GM21528 (cell line): ENCODE data around the gene TMC5.
"Not testable (repeated sequence)": the region's sequence is repeated elsewhere in the genome, so short reads cannot be mapped to it uniquely, and the experiment has no call there.

Source experiments
- ATAC-seq: cut with Tn5 transposase; IDR thresholded peaks from one replicate; pipeline ENCODE4 v1.9.1; 2021; ENCODE audit warnings: mild to moderate bottlenecking, moderate library complexity; ENCODE audit not compliant: unreplicated experiment, low FRiP score

TMC5 gene, protein sequence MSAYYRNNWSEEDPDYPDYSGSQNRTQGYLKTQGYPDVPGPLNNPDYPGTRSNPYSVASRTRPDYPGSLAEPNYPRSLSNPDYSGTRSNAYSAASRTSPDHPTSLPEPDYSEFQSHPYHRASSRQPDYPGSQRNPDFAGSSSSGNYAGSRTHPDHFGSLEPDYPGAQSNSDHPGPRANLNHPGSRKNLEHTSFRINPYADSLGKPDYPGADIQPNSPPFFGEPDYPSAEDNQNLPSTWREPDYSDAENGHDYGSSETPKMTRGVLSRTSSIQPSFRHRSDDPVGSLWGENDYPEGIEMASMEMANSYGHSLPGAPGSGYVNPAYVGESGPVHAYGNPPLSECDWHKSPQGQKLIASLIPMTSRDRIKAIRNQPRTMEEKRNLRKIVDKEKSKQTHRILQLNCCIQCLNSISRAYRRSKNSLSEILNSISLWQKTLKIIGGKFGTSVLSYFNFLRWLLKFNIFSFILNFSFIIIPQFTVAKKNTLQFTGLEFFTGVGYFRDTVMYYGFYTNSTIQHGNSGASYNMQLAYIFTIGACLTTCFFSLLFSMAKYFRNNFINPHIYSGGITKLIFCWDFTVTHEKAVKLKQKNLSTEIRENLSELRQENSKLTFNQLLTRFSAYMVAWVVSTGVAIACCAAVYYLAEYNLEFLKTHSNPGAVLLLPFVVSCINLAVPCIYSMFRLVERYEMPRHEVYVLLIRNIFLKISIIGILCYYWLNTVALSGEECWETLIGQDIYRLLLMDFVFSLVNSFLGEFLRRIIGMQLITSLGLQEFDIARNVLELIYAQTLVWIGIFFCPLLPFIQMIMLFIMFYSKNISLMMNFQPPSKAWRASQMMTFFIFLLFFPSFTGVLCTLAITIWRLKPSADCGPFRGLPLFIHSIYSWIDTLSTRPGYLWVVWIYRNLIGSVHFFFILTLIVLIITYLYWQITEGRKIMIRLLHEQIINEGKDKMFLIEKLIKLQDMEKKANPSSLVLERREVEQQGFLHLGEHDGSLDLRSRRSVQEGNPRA

GRCh38 chr16:19417640-19418039 is at the start of gene TMC5:
Gene TMC5, plus strand, starts transcription at chr16:19417883. Its CDS starts 22,156 bp downstream, at chr16:19440039.
- ATAC-seq, result no peak

GRCh38 chr16:19372541-19372940 is 45.1 kb upstream of the TMC5 start:
- ATAC-seq, result not testable (repeated sequence)

DNA sequence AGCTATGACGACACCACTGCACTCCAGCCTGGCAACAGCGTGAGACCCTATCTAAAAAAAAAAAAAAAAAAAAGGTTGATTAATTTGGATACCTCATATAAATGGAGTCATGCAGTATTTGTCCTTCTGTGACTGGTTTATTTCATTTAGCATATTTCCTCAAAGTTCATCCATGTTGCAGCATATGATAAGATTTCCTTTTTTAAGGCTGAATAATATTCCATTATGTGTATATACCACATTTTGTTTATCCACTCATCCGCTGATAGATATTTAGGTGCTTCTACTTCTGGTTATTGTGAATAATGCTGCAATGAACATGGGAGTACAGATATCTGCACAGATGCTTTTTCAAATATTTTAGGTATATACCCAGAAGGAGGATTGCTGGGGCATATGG is 43.3 kb upstream of the TMC5 start:
- ATAC-seq, result no peak

DNA sequence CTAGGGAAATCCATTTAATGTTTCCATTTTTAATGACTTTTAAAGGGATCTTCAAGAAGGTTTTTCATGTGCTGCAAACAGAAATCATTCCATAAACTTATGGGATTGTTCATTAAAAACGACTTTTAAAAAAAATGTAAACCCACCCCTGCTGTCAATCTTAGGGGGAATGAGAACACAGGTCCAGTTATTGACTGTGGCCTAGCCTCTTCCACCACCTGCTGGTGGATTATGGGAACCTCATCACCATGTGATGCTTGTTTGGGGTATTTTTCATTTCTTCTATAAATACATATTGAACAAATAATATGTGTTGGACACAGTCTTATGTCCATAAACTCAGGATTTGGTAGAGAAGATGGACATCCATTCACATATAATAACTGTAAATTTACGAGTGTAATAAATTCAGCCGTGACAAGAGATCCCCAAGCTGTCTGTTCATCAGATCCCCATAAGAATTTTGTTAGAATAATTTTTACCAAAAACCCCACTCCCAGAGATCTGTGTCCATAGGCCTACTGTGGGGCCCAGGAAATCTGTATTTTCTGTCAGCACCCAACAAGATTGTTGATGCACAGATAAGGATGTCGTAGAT is 42.0 kb upstream of the TMC5 start:
- ATAC-seq, result no peak

GRCh38 chr16:19377864-19378263 is 39.8 kb upstream of the TMC5 start:
- ATAC-seq, result no peak

GRCh38 chr16:19378511-19378910 is 39.2 kb upstream of the TMC5 start:
- no peak for ATAC-seq

GRCh38 chr16:19379838-19380237 is 37.8 kb upstream of the TMC5 start:
- ATAC-seq, result no peak

- ATAC-seq, result no peak
These were observed 37.4 kb upstream of the TMC5 start for GRCh38 chr16:19380328-19380727.

DNA sequence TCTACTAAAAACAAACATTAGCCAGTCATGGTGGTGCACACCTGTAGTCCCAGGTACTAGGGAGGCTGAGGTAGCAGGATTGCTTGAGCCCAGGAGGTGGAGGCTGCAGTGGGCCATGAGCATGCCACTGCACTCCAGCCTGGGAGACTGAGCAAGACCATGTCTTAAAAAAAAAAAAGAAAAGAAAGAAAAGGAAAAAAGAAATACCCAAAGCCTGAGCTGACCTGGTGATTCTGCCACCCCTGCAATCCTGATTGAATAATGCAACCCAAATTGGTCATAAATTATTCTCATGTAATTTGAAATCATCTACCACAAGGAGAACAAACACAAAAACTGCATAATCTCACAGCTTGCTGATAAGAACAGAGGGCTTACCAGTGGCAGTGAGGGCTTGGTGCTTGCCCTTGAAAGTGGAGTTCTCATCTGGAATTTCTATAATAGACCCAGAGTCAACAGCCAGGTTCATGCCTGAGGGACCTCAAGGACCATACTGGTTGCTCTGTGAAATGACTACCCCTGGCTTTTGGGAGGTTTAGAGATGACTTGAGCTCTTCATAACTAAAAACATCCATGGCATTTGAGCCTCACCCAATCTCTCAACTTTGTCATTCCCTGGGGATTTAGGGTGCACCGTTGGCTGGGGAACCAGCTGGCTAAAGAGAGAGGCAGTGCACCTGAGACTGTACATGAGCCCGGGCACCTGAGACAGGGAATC is 35.4 kb upstream of the TMC5 start:
- ATAC-seq, result no peak

DNA sequence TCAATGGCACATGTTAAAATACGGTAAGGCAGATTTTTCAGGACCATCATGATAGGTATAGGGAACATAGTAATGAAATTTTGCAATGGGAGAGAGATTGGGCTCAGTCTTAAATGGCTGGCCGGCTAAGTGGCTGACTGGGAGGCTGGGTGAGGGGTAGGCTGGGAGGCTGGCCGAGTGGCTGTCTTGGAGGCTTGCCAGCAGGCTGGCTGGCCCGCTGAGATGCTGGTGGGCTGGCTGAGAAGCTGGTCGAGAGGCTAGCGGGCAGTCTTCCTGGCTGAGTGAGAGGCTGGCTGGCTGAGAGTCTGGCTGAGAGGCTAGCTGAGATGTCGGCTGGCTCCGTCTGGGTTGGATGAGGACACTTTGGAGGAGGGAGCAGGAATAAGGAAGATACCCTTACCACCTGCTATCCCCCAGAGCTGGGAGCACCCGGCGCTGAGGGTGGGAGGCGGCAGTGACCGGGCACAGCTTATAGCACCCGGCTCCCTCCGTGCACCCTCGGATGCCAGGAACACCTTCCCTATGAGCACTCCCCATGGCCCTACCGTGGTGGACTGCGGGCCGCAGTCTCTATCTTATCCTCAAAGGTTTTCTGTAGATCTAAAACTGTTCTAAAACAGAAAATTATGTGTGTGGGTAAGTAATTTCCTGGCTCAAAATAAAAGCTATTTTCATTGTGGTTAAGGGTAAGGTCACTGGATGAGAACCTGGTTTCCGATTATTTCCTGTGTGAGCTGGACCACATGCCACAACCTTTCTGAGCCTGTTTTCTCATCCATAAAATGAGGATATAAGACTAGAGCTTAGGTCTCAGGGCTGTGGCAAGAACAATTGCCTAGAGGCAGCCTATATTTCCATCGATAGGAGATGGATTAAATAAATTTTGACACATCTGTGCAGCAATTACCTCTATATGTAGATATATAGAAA is 34.5 kb upstream of the TMC5 start:
- no peak for ATAC-seq

GRCh38 chr16:19384656-19385055 is 33.0 kb upstream of the TMC5 start:
- ATAC-seq, result no peak

DNA sequence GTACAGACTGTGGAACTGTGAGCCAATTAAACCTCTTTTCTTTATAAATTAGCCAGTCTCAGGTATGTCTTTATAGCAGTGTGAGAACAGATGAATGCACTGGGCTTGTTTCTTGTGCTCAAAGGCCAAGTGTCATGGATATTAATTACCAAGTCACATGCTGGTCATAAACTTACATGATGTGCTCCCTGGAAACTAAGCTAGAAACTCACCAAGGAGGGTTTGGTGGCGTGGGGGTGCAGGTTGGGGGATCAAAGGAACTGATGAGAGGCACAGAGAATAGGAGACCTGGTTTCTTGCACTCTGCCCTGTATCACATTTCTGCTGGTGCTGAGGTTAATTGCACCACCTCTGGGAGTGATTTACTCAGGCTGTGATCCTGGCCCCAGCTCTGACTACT is 31.2 kb upstream of the TMC5 start:
- ATAC-seq, result no peak

DNA sequence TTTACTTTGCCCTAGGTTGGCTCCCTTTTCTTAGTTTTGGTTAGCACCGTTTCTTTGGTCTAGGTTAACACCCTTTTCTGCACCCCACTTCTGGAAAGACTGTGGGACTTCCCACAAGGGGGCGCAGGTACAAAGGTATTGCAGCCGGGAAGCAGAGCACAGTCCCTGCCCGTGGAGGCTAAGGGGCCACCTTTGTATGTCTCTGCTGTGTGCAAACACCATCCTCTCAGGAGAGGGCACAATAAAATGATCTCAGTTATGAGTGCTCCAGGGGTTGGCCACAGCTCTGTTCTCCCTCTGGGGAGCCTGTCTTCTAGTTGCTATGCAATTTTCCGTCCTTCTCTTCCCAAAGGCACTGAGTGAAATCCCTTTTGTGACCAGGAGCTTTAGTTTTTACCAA is 28.4 kb upstream of the TMC5 start:
- no peak for ATAC-seq

DNA sequence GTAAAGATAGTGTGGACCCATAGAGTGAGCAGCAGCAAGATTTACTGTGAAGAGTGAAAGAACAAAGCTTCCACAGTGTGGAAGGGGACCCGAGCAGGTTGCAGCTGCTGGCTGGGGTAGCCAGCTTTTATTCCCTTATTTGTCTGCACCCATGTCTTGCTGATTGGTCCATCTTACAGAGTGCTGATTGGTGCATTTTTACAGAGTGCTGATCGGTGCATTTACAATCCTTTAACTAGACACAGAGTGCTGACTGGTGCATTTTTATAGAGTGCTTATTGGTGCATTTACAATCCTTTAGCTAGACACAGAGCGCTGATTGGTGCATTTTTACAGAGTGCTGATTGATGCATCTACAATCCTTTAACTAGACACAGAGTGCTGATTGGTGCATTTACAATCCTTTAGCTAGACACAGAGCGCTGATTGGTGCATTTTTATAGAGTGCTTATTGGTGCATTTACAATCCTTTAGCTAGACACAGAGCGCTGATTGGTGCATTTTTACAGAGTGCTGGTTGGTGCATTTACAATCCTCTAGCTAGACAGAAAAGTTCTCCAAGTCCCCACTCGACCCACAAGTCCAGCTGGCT is 26.4 kb upstream of the TMC5 start:
- ATAC-seq, result not testable (repeated sequence)

DNA sequence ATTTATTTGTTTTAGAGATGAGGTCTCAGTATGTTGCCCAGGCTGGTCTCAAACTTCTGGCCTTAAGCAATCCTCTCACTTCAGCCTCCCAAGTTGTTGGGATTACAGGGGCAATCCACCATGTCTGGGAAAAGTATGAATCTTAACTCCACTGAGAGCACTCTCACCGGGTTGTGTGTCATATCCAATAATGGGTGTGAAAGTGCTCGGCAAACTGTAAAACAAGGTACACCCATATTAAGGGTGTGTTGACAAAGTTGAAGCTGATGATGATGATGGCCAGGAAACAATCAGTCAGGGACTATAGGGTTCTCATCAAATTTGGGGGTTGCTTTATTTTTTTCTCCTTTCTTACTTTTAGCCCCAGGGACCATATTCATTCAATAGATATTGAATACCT is 25.3 kb upstream of the TMC5 start:
- no peak for ATAC-seq

DNA sequence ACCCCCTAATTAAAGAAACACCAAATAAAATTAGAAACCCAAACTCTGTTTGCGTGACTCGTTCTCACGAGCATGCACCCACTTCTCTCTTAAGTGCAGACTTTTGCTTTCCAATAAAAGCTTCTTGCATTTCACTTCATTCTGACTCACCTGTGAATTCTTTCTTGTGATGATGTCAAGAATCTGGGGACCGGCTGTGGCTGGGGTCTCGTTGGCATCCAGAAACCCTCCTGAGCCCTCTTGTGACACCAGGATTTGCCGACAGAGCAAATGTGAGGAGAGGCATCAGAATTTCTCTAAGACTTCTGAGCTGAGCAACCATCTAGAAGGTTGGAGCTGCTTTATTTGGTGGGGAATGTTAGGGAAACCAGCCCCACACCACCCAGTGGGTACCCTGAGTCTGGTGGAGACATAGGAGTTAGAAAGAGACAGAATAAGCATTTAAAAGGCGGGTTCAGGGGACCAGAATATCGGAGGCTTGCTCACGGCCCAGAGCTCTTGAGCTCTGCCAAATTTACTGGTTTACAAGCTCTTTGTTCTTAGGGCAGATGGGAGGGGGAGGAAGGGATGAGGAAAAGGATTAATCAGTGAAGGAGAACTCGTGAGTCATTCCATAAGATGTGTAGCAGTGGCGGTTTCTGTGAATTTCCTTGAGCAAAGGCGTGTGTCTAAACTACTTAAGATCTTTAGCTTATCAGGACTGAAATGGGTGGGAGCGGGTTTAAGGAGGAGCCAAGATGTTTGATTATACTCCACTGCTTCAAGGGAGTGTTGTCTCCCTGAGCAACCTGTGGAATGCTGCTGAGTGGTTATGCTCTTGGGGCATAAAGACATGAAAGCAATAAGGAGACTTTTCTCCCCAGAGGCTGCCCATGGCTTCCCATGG is 24.2 kb upstream of the TMC5 start:
- ATAC-seq, result no peak

DNA sequence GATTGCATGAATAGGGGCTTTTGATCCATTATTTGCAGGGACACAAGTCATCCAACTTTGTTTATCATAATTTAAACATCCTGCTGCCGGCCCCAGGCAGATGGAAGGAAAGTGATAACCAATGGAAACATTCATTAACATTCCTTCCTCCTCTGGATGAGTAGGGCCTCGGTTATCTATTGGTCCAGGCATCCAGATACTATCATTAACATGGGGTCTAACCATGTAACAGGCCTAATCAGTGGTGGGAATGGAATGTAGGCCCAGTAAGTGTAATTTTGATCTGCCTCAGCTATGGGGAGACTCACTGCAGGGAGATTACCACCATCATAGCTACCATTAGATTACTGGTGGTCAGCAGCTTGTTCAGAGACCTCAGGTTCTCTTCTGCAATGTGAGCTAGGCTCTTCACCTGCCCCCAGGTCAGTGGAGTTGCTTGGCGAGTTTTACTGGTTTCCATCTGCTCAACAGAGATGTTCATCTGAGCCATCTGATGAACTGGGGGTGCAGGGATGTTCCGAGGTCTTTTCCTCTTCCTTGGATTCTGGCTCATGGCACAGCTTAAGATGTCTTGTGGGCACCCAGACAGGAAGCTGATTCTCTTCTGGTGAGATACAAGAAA is 21.9 kb upstream of the TMC5 start:
- not testable (repeated sequence) for ATAC-seq
